ENCODE measurements around the gene WDR54. TPM values are rescaled to one million over a fixed set of nuclear protein-coding genes. Genes with fewer than 3 reads are reported as not detected.
"Not testable (repeated sequence)": the region's sequence is repeated elsewhere in the genome, so short reads cannot be mapped to it uniquely, and the experiment has no call there.

The WDR54 gene
- total RNA-seq, 1 experiment from 2014 or later = 68.1 TPM

GRCh38 chr2:74406035-74406434, 15.5 kb upstream of the WDR54 start:
- DNase-seq (ENCODE audit: low read depth) = peak; percentile 65

- DNase-seq (ENCODE audit: low read depth) = no peak
Measured at GRCh38 chr2:74407682-74408081, 13.8 kb upstream of the WDR54 start.

DNA sequence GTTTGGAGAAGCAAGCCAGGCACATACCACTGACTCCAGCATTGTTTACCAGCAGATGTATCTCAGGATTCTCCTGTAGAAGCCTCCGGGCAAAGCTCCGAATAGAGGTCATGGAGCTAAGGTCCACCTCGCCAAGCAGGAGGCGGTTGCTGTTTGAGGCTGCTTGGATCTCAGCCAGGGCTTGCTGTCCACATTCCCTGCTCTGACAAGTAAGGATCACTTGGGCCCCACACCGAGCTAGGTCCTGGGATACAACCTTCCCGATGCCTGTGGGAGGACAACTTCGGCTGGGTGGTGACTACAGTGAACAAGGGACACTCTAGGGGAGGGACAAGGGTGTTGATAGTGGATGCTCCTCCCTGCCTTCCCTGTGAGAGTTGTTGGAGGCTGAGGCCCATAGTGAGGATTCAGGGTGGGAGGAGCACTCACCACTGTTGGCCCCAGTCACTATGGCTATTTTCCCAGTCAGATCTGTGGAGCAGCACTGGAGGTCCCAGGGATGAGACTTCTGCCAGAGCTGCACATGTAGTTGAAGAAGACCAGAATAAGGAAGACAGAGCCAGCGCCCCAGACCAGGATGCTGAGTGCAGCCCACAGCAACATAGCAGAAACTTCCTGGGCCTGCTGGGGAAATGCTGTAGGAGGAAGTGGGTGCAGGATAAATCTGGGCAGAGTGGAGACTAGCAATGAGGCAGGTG, 8.4 kb upstream of the WDR54 start:
- no peak for DNase-seq (ENCODE audit: low read depth)

DNA sequence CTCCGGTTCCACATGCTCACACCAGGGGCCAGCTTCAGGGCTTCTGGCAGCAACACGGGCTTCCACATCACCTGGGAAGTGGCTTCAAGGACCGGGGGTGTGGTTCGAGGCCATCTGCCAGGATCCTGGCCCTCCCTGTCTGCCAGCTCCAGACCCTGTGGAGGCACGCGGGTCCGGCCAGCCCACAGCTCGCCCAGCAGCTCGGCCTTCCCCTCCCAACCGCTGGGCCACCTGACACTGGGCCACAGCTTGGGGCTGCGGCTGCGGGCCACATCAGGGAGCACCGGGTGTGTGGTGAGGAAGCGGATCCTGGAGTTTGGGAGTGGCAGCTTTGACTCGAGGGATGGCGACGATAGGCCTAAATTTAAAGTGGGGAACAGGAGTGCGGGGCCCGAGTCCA, 7.1 kb upstream of the WDR54 start:
- DNase-seq (ENCODE audit: low read depth) = no peak

- no peak for DNase-seq (ENCODE audit: low read depth)
Measured at GRCh38 chr2:74414881-74415761, 6.4 kb upstream of the WDR54 start.

GRCh38 chr2:74415762-74416395, 5.7 kb upstream of the WDR54 start:
- DNase-seq (ENCODE audit: low read depth) = no peak

DNA sequence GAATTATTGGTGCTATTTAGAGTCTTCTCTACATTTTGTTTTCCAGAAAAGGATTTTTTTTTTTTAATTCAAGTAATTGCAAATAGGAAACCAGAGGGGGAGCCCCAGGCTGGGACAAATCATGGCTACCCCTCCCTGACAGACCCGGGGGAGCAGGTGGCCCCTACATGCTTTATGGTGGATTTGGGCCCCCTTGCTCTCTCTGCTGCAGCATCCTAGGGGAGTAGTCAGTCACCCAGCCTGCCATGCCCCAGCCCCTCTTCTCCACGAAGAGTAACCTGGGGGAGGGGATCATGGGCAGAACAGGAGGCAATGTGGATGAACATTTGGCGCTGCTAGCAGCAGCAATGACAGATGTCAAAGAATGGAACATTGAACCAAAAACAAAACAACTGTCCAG, 4.8 kb upstream of the WDR54 start:
- DNase-seq (ENCODE audit: low read depth) = no peak

DNA sequence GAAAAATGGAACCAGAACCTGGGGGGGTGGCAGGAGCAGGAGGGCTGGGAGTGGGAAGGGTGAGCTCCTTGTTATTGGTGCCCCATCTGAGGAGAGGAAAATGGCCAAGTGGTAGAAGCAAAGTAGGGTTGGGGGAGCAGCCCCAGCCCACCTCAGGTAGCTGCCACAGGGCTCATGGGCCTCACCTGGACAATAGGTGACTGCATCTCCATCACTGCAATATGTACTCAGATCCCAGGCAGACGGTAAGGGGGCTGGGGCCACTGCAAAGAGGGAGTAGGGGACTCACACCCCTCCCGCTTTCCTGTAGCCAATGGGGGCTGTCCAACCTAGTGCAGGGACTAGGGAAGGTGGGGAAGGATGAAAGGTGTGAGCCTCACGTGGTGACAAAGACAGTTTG, 4.3 kb upstream of the WDR54 start:
- no peak for DNase-seq (ENCODE audit: low read depth)

GRCh38 chr2:74417763-74418162, 3.8 kb upstream of the WDR54 start:
- DNase-seq (ENCODE audit: low read depth) = no peak

GRCh38 chr2:74418312-74418711, 3.2 kb upstream of the WDR54 start:
- no peak for DNase-seq (ENCODE audit: low read depth)

DNA sequence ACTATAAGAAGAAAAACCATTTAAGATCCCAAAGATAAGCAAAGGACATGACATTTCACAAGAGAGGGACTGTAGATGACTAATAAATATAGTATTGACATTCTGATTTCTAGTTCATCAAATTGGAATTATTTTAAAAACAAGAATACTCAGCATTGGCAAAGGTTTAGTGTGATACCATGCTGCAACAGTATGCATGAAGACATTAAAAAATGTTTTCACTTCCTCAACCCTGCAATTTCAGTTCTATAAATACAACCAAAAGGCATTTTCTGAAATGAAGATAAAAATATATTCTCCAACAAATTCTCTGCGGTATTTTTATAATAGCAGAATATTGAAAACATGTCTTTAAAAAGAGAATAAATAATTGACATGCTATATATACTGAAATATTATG, 2.2 kb upstream of the WDR54 start:
- no peak for DNase-seq (ENCODE audit: low read depth)

GRCh38 chr2:74420006-74420405, 1.5 kb upstream of the WDR54 start:
- DNase-seq (ENCODE audit: low read depth) = no peak

- DNase-seq (ENCODE audit: low read depth) = not testable (repeated sequence)
Measured at GRCh38 chr2:74420443-74421103, 957 bp upstream of the WDR54 start.

GRCh38 chr2:74423231-74424095, 1.9 kb downstream of the WDR54 start:
- DNase-seq (ENCODE audit: low read depth) = no peak

DNA sequence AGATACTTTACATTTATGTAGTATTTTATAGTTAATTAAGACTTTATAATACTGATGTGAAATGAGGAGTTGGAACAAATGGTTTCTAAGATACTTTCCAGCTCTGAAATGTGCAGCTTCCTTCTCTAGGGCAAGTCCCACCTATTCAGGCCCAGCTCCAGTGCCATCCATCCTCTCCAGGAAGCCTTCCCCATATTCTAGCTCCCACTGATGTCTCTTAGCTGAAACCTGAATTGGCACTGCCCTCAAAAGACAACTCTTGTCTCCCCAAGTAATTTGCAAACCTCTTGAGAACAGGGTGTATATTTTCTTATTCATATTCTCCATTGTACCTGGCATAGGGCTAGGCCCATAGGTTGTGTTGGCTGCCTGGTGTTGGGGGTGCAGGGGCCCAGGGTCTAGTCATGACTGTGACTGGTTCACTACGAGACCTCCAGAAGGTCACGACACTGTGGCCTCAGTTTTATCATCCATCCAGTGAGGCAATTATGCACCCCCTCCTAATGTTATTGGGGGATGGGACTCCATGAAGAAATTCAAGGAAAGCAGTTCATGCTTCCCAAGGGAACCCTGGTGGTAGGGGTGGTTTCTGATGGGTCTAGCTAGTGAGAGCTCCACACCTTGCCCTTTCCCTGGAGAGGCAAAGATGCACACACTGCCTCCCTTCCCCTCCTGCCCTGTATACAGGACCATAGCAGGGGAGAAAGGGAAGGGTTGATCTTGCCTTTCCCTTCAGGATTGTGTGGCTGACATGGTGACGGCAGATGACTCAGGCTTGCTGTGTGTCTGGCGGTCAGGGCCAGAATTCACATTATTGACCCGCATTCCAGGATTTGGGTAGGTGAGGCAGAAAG, 2.8 kb downstream of the WDR54 start:
- no peak for DNase-seq (ENCODE audit: low read depth)

DNA sequence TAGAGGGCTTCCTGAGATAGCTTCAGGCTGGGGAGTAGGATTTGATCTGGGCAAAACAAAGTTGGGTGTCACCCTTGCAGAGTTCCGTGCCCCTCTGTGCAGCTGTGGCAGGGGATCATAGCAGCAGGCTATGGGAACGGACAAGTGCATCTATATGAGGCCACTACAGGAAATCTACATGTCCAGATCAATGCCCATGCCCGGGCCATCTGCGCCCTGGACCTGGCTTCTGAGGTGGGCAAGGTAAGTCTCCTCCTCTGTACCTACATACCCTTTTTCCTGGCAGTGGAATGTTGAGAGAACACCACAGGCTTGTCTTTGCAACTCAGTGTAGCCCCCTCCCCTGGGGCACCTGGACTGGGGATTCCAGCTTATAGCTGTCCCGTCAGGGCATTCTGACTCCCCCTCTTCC, 3.5 kb downstream of the WDR54 start:
- no peak for DNase-seq (ENCODE audit: low read depth)

GRCh38 chr2:74425523-74425922, 4.0 kb downstream of the WDR54 start:
- no peak for DNase-seq (ENCODE audit: low read depth)

GRCh38 chr2:74426181-74426758, 4.7 kb downstream of the WDR54 start:
- DNase-seq (ENCODE audit: low read depth) = no peak

DNA sequence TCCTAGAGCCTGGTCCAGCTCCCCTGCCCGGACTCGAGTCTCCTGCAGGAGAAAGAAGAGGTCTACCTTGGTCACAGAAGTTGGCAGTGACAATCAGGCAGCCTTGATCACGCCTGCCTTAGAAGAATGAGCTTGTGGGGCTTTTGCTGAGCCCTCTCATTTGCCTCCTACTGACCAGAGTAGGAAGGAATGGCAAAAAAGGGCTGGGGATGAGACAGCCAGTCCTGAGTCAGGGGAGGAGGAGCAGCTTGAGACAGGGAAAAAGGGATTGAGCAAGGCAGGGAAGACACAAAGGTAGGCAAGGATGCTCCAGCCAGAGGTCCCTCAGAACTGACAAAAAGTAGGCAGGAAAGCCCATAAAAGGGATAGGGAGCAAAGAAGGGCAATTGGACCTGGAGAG, 6.0 kb downstream of the WDR54 start:
- DNase-seq (ENCODE audit: low read depth) = no peak

DNA sequence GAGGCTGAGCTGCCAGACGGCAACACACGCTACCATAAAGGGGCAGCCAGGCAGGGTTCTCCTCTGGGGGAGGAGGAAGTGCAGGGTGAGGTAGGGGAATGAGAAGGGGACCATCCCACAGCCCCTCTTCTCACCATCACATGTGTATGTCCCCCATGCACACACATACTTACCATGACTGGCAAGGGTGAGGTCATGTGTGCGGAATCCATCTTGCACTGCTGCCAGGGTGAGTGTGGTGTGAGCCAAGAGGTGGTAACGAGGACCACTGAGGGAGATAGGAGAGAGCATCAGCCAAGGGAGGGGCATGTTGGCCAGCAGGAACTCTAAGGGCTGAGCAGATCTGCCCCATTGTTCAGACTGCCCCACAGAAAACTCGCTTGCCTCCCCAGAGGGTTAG, 7.1 kb downstream of the WDR54 start:
- no peak for DNase-seq (ENCODE audit: low read depth)
